ENCODE results near the gene DDOST.

DDOST gene

DNA sequence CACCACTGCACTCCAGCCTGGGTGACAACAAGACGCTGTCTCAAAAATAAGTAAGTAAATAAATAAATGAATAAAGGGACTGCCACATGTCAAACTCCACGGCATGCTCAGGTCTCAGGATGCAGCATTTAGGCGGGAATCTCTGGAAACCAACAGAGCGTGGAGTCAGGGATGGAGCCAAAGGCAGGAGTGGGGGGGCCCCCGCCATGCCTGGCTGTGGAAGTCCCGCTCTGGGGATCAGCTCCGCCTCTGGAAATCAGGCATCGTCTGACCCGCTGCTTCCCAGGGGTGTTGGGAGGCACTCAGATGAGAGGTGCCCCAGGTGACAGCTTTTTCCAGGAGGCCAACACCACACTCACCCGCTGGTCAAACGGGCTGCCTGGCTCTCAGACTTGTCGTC, 36.4 kb upstream of the DDOST start:
- no peak for DNase-seq (ENCODE audit: low read depth)
- no peak overlapping the region for H3K4me3 ChIP-seq (ENCODE audit: low read depth, low read length)
- TF ChIP-seq POLR2A (IDR thresholded peaks at IDR 0.05; ENCODE audit: extremely low read depth, insufficient read length) (no peak), CTCF (IDR thresholded peaks at IDR 0.05; ENCODE audit: low read depth, low read length) (no peak), MYC (IDR thresholded peaks at IDR 0.05; ENCODE audit: low read depth, low read length) (no peak)
- TF ChIP-seq, protein P1, sequence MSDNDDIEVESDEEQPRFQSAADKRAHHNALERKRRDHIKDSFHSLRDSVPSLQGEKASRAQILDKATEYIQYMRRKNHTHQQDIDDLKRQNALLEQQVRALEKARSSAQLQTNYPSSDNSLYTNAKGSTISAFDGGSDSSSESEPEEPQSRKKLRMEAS (IDR thresholded peaks at IDR 0.05; ENCODE audit: low read depth, low read length) = no peak

DNA sequence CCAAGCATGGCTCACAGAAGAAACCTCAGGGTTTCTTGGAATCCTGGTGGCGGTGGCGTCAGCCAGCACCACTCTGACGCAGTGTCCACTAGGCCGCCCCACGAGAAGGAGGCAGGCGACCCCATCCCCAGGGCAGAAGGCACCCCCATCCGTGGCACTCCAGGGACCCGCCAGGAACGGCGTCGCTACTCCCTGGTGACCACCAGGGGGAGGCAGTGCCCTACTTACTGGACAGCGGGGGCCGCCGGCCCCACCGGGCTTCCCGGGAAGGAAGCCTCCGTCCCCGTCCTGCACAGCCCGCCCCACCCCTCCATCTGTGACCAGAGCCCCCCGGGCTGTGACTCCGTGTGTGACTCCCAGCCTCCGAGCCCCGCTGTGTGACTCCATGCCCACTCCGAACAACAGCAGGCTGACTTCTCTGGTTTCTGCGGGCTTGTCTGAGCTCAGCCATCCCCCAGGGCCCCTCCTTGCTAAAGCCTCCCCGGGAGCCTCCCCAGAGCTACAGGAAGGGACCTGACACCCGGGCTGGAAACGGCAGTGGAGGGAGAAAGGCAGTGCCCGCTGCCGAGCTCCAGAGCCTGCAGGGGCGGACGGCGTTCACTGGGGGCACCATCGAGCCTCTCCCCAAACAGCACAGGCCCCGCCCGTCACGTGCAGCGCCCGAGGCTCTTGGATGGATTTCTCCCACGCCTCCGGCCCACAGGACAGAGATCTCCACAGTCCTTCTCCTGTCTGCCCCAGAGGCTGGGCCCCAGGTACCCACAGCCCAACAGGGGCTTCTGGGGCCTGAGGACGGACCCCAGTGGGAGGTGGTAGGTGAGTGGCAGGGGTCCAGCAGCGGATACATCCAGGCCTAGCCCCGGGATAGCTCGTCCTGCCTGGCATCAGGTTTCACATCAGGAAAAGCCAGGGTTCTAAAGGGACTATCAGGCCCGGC, 35.5 kb upstream of the DDOST start:
- DNase-seq (ENCODE audit: low read depth) = peak; percentile 91
- peak; percentile 58 for TF ChIP-seq MYC (IDR thresholded peaks at IDR 0.05; ENCODE audit: low read depth, low read length)
- no peak for TF ChIP-seq POLR2A (IDR thresholded peaks at IDR 0.05; ENCODE audit: extremely low read depth, insufficient read length)
- TF ChIP-seq, protein P1 (IDR thresholded peaks at IDR 0.05; ENCODE audit: low read depth, low read length) = peak; percentile 88
- peak; percentile 73 for TF ChIP-seq CTCF (IDR thresholded peaks at IDR 0.05; ENCODE audit: low read depth, low read length)
- H3K4me3 ChIP-seq (ENCODE audit: low read depth, low read length) = peak overlapping the region; percentile 52

DNA sequence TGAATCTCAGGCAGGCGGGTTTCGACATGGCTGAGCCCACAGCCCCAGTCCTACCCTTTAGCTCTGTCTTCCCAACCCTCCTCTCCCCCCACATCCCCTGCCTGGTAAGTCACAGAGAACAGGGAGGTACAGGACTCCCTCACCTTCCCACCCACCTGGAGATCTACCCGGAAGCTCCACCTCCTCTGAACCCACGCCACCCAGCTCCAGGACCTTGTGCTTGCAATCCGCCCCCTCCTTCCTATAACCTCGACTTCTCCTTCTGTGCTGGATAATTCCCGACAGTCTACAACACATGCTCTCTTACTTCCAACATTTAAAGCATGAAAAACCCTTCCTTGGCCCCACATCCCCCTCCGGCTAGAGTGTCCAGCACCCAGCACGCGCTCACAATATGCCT, 34.3 kb upstream of the DDOST start:
- no peak for DNase-seq (ENCODE audit: low read depth)
- H3K4me3 ChIP-seq (ENCODE audit: low read depth, low read length) = no peak overlapping the region
- TF ChIP-seq CTCF (IDR thresholded peaks at IDR 0.05; ENCODE audit: low read depth, low read length) = no peak
- no peak for TF ChIP-seq MYC (IDR thresholded peaks at IDR 0.05; ENCODE audit: low read depth, low read length)
- TF ChIP-seq, protein P1 (IDR thresholded peaks at IDR 0.05; ENCODE audit: low read depth, low read length) = no peak
- no peak for TF ChIP-seq POLR2A (IDR thresholded peaks at IDR 0.05; ENCODE audit: extremely low read depth, insufficient read length)

- DNase-seq (ENCODE audit: low read depth) = no peak
These were observed 32.5 kb upstream of the DDOST start for GRCh38 chr1:20693623-20694022.

DNA sequence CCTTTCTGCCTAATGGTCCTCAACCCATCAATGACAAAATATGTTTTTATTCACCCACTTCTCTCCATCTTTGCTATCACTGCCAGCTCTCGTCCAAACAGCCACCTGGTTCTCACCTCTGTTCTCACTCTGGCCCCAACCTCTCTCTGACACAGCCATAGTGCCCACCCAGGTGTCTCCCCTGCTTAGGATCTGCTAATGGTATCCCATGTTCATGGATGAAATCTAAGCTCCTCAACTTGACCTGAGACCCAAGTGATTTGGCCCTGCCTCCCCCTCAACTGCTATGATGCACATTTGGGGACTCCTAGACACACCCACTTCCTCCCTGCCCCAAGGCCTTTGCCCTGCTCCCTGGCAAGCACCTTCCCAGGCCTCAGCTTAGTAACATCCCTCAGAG, 30.7 kb upstream of the DDOST start:
- TF ChIP-seq MYC (IDR thresholded peaks at IDR 0.05; ENCODE audit: low read depth, low read length) = no peak
- no peak for TF ChIP-seq CTCF (IDR thresholded peaks at IDR 0.05; ENCODE audit: low read depth, low read length)
- no peak for TF ChIP-seq POLR2A (IDR thresholded peaks at IDR 0.05; ENCODE audit: extremely low read depth, insufficient read length)
- TF ChIP-seq, protein P1 (IDR thresholded peaks at IDR 0.05; ENCODE audit: low read depth, low read length) = no peak
- DNase-seq (ENCODE audit: low read depth) = no peak
- H3K4me3 ChIP-seq (ENCODE audit: low read depth, low read length) = no peak overlapping the region

More at GRCh38 chr1:20693623-20694022, 32.5 kb upstream of the DDOST start:
- no peak for TF ChIP-seq MYC (IDR thresholded peaks at IDR 0.05; ENCODE audit: low read depth, low read length)
- TF ChIP-seq, protein P1 (IDR thresholded peaks at IDR 0.05; ENCODE audit: low read depth, low read length) = no peak
- no peak for TF ChIP-seq POLR2A (IDR thresholded peaks at IDR 0.05; ENCODE audit: extremely low read depth, insufficient read length)
- no peak for TF ChIP-seq CTCF (IDR thresholded peaks at IDR 0.05; ENCODE audit: low read depth, low read length)
- H3K4me3 ChIP-seq (ENCODE audit: low read depth, low read length) = no peak overlapping the region
